ENCODE data around the gene GDA.

Gene GDA

GRCh38 chr9:72213906-72214305 is 64.7 kb downstream of the GDA start:
- Histone ChIP-seq H4K20me1 (ENCODE audit: insufficient read depth, low read length) (no peaks in the 10 kb centered on the region), H3F3A (ENCODE audit: insufficient read depth, low read length) (no peaks in the 10 kb centered on the region), H3K9ac (ENCODE audit: low read length) (no peak overlapping the region), H3K27ac (ENCODE audit: low read length) (no peak overlapping the region), H3K4me1 (ENCODE audit: low read length) (peaks cover 19% of the 10 kb centered on the region), H3K4me3 (ENCODE audit: low read length) (no peak overlapping the region), H3K27me3 (replicated peaks; ENCODE audit: insufficient read depth, low read length) (no peaks in the 10 kb centered on the region), H3K9me3 (replicated peaks; ENCODE audit: insufficient read depth, low read length) (no peaks in the 10 kb centered on the region), H3K36me3 (replicated peaks; ENCODE audit: insufficient read depth, low read length) (no peaks in the 10 kb centered on the region), H2AFZ (ENCODE audit: low read length) (no peak overlapping the region), H3K79me2 (ENCODE audit: low read length) (no peaks in the 10 kb centered on the region), H3K4me2 (ENCODE audit: low read depth, low read length) (no peak overlapping the region), H3K9me2 (replicated peaks; ENCODE audit: insufficient read depth, low read length) (no peaks in the 10 kb centered on the region)
- no peak for DNase-seq
- TF ChIP-seq EZH2phosphoT487 (IDR thresholded peaks at IDR 0.05; ENCODE audit: low read length), result no peak
- no peak for TF ChIP-seq EZH2 (optimal IDR thresholded peaks at IDR 0.05; ENCODE audit: low read depth, low read length)
- TF ChIP-seq CTCF (IDR thresholded peaks at IDR 0.05; ENCODE audit: low read length), result no peak

- H3K4me2 ChIP-seq (ENCODE audit: low read depth, low read length), result no peak overlapping the region
- H3K36me3 ChIP-seq (replicated peaks; ENCODE audit: insufficient read depth, low read length), result no peaks in the 10 kb centered on the region
- TF ChIP-seq EZH2phosphoT487 (IDR thresholded peaks at IDR 0.05; ENCODE audit: low read length), result no peak
- TF ChIP-seq CTCF (IDR thresholded peaks at IDR 0.05; ENCODE audit: low read length), result no peak
- TF ChIP-seq EZH2 (optimal IDR thresholded peaks at IDR 0.05; ENCODE audit: low read depth, low read length), result no peak
- no peak overlapping the region for H3K9ac ChIP-seq (ENCODE audit: low read length)
- DNase-seq, result no peak
- no peak overlapping the region for H2AFZ ChIP-seq (ENCODE audit: low read length)
- no peaks in the 10 kb centered on the region for H3K9me3 ChIP-seq (replicated peaks; ENCODE audit: insufficient read depth, low read length)
- no peaks in the 10 kb centered on the region for H3K9me2 ChIP-seq (replicated peaks; ENCODE audit: insufficient read depth, low read length)
- no peak overlapping the region for H3K27ac ChIP-seq (ENCODE audit: low read length)
- H3K79me2 ChIP-seq (ENCODE audit: low read length), result no peaks in the 10 kb centered on the region
- no peak overlapping the region for H3K4me3 ChIP-seq (ENCODE audit: low read length)
- no peaks in the 10 kb centered on the region for H3K27me3 ChIP-seq (replicated peaks; ENCODE audit: insufficient read depth, low read length)
- H3K4me1 ChIP-seq (ENCODE audit: low read length), result no peaks in the 10 kb centered on the region
- H3F3A ChIP-seq (ENCODE audit: insufficient read depth, low read length), result no peaks in the 10 kb centered on the region
- H4K20me1 ChIP-seq (ENCODE audit: insufficient read depth, low read length), result no peaks in the 10 kb centered on the region
These were observed 68.1 kb downstream of the GDA start for GRCh38 chr9:72217306-72217842.

GRCh38 chr9:72220589-72220988 is 71.3 kb downstream of the GDA start:
- Histone ChIP-seq H3F3A (ENCODE audit: insufficient read depth, low read length) (no peaks in the 10 kb centered on the region), H3K9me2 (replicated peaks; ENCODE audit: insufficient read depth, low read length) (no peaks in the 10 kb centered on the region), H3K36me3 (replicated peaks; ENCODE audit: insufficient read depth, low read length) (no peaks in the 10 kb centered on the region), H2AFZ (ENCODE audit: low read length) (no peak overlapping the region), H3K4me1 (ENCODE audit: low read length) (no peaks in the 10 kb centered on the region), H3K4me3 (ENCODE audit: low read length) (no peak overlapping the region), H4K20me1 (ENCODE audit: insufficient read depth, low read length) (no peaks in the 10 kb centered on the region), H3K27ac (ENCODE audit: low read length) (no peak overlapping the region), H3K79me2 (ENCODE audit: low read length) (no peaks in the 10 kb centered on the region), H3K9me3 (replicated peaks; ENCODE audit: insufficient read depth, low read length) (no peaks in the 10 kb centered on the region), H3K9ac (ENCODE audit: low read length) (no peak overlapping the region), H3K27me3 (replicated peaks; ENCODE audit: insufficient read depth, low read length) (no peaks in the 10 kb centered on the region), H3K4me2 (ENCODE audit: low read depth, low read length) (no peak overlapping the region)
- no peak for DNase-seq
- TF ChIP-seq CTCF (IDR thresholded peaks at IDR 0.05; ENCODE audit: low read length), result no peak
